Thymus (tissue), 11 donors: ENCODE results near the gene PER1. TPM values are rescaled to one million over a fixed set of nuclear protein-coding genes. Genes with fewer than 3 reads are reported as not detected.

Experiments used
- DNase-seq, 9 donors: peaks; one replicate each; pipeline ENCODE4 v3.0.0-alpha.2; 2013; ENCODE audit warnings: low spot score in 9 of 9, low read depth in 6 of 9, missing footprints in 1 of 9
- H3K27ac ChIP-seq, 2 donors: one replicate each; pipeline ENCODE4 v1.5.1; 2013; ENCODE audit warnings: control low read depth in 1 of 2, low read depth in 1 of 2, low read length in 1 of 2, mild to moderate bottlenecking in 1 of 2, moderate library complexity in 1 of 2
- H3K27me3 ChIP-seq, 2 donors: one replicate each; pipeline ENCODE4 v1.5.1; 2013; ENCODE audit warnings: low read length in 1 of 2; ENCODE audit not compliant: control insufficient read depth in 2 of 2, insufficient read depth in 1 of 2
- H3K36me3 ChIP-seq, 2 donors: one replicate each; pipeline ENCODE4 v1.5.1; 2013; ENCODE audit warnings: low read length in 1 of 2, mild to moderate bottlenecking in 1 of 2, moderate library complexity in 1 of 2; ENCODE audit not compliant: control insufficient read depth in 2 of 2, insufficient read depth in 2 of 2
- H3K4me1 ChIP-seq, 2 donors: one replicate each; pipeline ENCODE4 v1.5.1; 2013; ENCODE audit warnings: low read length in 2 of 2; ENCODE audit not compliant: control insufficient read depth in 2 of 2, insufficient read depth in 2 of 2
- H3K4me3 ChIP-seq, 2 donors: one replicate each; pipeline ENCODE4 v1.5.1; 2013; ENCODE audit warnings: low read length in 2 of 2, control low read depth in 1 of 2, mild to moderate bottlenecking in 1 of 2
- H3K9me3 ChIP-seq, 2 donors: one replicate each; pipeline ENCODE4 v1.5.1; 2013; ENCODE audit warnings: low read length in 1 of 2, mild to moderate bottlenecking in 1 of 2; ENCODE audit not compliant: control insufficient read depth in 2 of 2, insufficient read depth in 1 of 2
- WGBS: extraction: QIAGEN DNeasy Blood & Tissue Kit; methylation state at CpG from one replicate; pipeline ENCODE4 v1.1.7; 2013; 5-methylcytosine and 5-hydroxymethylcytosine counted together
- polyA plus RNA-seq: library from polyadenylated mRNA; stranded (reverse); fragments of 200-250 nt; gene quantifications from one replicate; pipeline ENCODE4 v1.2.3, GENCODE V29; 2013
- total RNA-seq: library from RNA; stranded (reverse); fragments of 120-200 nt; gene quantifications from one replicate; pipeline ENCODE4 v1.2.4, GENCODE V29; 2013
- donor health status: healthy.

PER1 gene
- total and polyA plus RNA-seq, 2 donors, result 4.2 to 71.9 TPM

- under 1% methylated on average over 32 of the region's 32 CpGs for WGBS
- peak in 8 of 9 donors; percentile 76 to 94 (median 83) for DNase-seq
- H3K4me1 ChIP-seq, result peaks cover 33 to 56% of the 10 kb centered on the region in 2 donors
These were observed 34.7 kb upstream of the PER1 start for GRCh38 chr17:8186787-8187516.

GRCh38 chr17:8186446-8186786 is 34.2 kb upstream of the PER1 start:
- peaks cover 30 to 51% of the 10 kb centered on the region in 2 donors for H3K4me1 ChIP-seq
- H3K4me3 ChIP-seq, result peak overlapping the region; percentile 52 to 80
- H3K36me3 ChIP-seq, result no peaks in the 10 kb centered on the region
- DNase-seq, result no peak
- H3K27ac ChIP-seq, result peak overlapping the region; percentile 89 to 90
- H3K27me3 ChIP-seq, result peaks cover 0 to 31% of the 10 kb centered on the region in 2 donors
- under 1% methylated on average over 23 of the region's 23 CpGs for WGBS
- no peaks in the 10 kb centered on the region for H3K9me3 ChIP-seq

More at GRCh38 chr17:8186787-8187516, 34.7 kb upstream of the PER1 start:
- Histone ChIP-seq H3K27ac (peak overlapping the region; percentile 89 to 90), H3K36me3 (no peaks in the 10 kb centered on the region), H3K4me3 (peak overlapping the region; percentile 52 to 80), H3K9me3 (no peaks in the 10 kb centered on the region), H3K27me3 (peaks cover 0 to 30% of the 10 kb centered on the region in 2 donors)

GRCh38 chr17:8185582-8186445 is 33.6 kb upstream of the PER1 start:
- Histone ChIP-seq H3K9me3 (no peaks in the 10 kb centered on the region), H3K4me3 (peak overlapping the region; percentile 52 to 80), H3K27me3 (peaks cover 0 to 31% of the 10 kb centered on the region in 2 donors), H3K36me3 (no peaks in the 10 kb centered on the region), H3K4me1 (peaks cover 29 to 48% of the 10 kb centered on the region in 2 donors), H3K27ac (peak overlapping the region; percentile 89 to 90)
- WGBS, result under 1% methylated on average over 44 of the region's 44 CpGs
- peak in 3 of 9 donors; percentile 64 to 79 (median 78) for DNase-seq

GRCh38 chr17:8176998-8177731 is 25.0 kb upstream of the PER1 start:
- Histone ChIP-seq H3K4me1 (peaks cover 13 to 38% of the 10 kb centered on the region in 2 donors), H3K36me3 (no peaks in the 10 kb centered on the region), H3K27me3 (peaks cover 0 to 4% of the 10 kb centered on the region in 2 donors), H3K4me3 (peak overlapping the region; percentile 53 to 82), H3K27ac (peak overlapping the region; percentile 64 to 93), H3K9me3 (peaks cover 0 to 7% of the 10 kb centered on the region in 2 donors)
- WGBS, result 95% methylated on average over 19 of the region's 19 CpGs
- no peak for DNase-seq

- WGBS, result 4% methylated on average over 56 of the region's 56 CpGs
These were observed 24.2 kb upstream of the PER1 start, which contains the start of gene TMEM107 for GRCh38 chr17:8176197-8176940. TMEM107 (minus strand) TSS chr17:8176380; CDS start chr17:8176286, 94 bp downstream.

GRCh38 chr17:8175795-8176196 is 23.6 kb upstream of the PER1 start:
- DNase-seq, result no peak
- Histone ChIP-seq H3K9me3 (peaks cover 0 to 7% of the 10 kb centered on the region in 2 donors), H3K4me3 (peak overlapping the region; percentile 53 to 82), H3K36me3 (no peaks in the 10 kb centered on the region), H3K27me3 (no peaks in the 10 kb centered on the region), H3K4me1 (peaks cover 13 to 42% of the 10 kb centered on the region in 2 donors), H3K27ac (peak overlapping the region; percentile 64 to 93)
- WGBS, result 26% methylated on average over 11 of the region's 11 CpGs

More at GRCh38 chr17:8176197-8176940, 24.2 kb upstream of the PER1 start, which contains the start of gene TMEM107:
- peak within 1 kb of the TSS; percentile 64 to 93 for H3K27ac ChIP-seq
- peak in 5 of 9 donors; percentile 77 to 93 (median 88) for DNase-seq
- peak within 1 kb of the TSS; percentile 53 to 82 for H3K4me3 ChIP-seq
- no peaks in the 10 kb centered on the region for H3K36me3 ChIP-seq
- H3K9me3 ChIP-seq, result peaks cover 0 to 7% of the 10 kb centered on the region in 2 donors
- H3K27me3 ChIP-seq, result no peaks in the 10 kb centered on the region
- peaks cover 13 to 39% of the 10 kb centered on the region in 2 donors for H3K4me1 ChIP-seq

- peak overlapping the region; percentile 52 to 66 for H3K4me3 ChIP-seq
- peaks cover 13 to 42% of the 10 kb centered on the region in 2 donors for H3K4me1 ChIP-seq
- peak overlapping the region; percentile 95 to 98 for H3K27ac ChIP-seq
These were observed 21.7 kb upstream of the PER1 start for GRCh38 chr17:8173871-8174322.

More at GRCh38 chr17:8173871-8174322, 21.7 kb upstream of the PER1 start:
- Histone ChIP-seq H3K27me3 (no peaks in the 10 kb centered on the region), H3K36me3 (no peaks in the 10 kb centered on the region), H3K9me3 (peaks cover 0 to 7% of the 10 kb centered on the region in 2 donors)
- WGBS, result 24% methylated on average over 14 of the region's 14 CpGs
- DNase-seq, result no peak
